Keratinocyte (primary cell): ENCODE data around the gene ADAMTSL1. TPM values are rescaled to one million over a fixed set of nuclear protein-coding genes. Genes with fewer than 3 reads are reported as not detected.

ENCODE experiments used
- DNase-seq: peaks from one replicate; pipeline ENCODE4 v3.0.0-alpha.2; 2011; ENCODE audit warnings: low read depth, missing footprints, low spot score
- FAIRE-seq: peaks from 2 replicates; lab custom pipeline; 2011; peaks lifted over from hg19 to GRCh38; lab: Jason Lieb, UNC
- H2AFZ ChIP-seq: 2 replicates; pipeline ENCODE4 v1.6.0; 2012; ENCODE audit warnings: low read length, control low read depth, inconsistent platforms; ENCODE audit not compliant: control insufficient read depth
- H3K27ac ChIP-seq: 2 replicates; pipeline ENCODE4 v1.5.1; 2011; ENCODE audit warnings: low read length; ENCODE audit not compliant: control insufficient read depth, insufficient read depth
- H3K27me3 ChIP-seq: 3 replicates; pipeline ENCODE4 v1.6.0; 2011; ENCODE audit warnings: low read length; ENCODE audit not compliant: control insufficient read depth, insufficient read depth; ENCODE audit errors: extremely low read depth
- H3K36me3 ChIP-seq, 2 experiments: 2 replicates in 1 of 2; 3 replicates in 1 of 2; pipeline ENCODE4 v1.5.1; 2011; ENCODE audit warnings: low read length in 2 of 2, mild to moderate bottlenecking in 1 of 2; ENCODE audit not compliant: control insufficient read depth in 2 of 2, insufficient read depth in 2 of 2; ENCODE audit errors: extremely low read depth in 1 of 2
- H3K4me1 ChIP-seq: 3 replicates; pipeline ENCODE4 v1.5.1; 2011; ENCODE audit warnings: low read length; ENCODE audit not compliant: control insufficient read depth, insufficient read depth; ENCODE audit errors: extremely low read depth
- H3K4me2 ChIP-seq: 3 replicates; pipeline ENCODE4 v1.6.0; 2011; ENCODE audit warnings: low read depth, low read length; ENCODE audit not compliant: control insufficient read depth, insufficient read depth; ENCODE audit errors: extremely low read depth
- H3K4me3 ChIP-seq, 3 experiments: fragments of 200-600 bp in 1 of 3; sonication (generic) in 1 of 3; 2 replicates in 2 of 3; 3 replicates in 1 of 3; pipeline ENCODE4 v1.5.1; 2011 to 2016; ENCODE audit warnings: low read length in 3 of 3, mild to moderate bottlenecking in 3 of 3, control low read depth in 2 of 3, inconsistent platforms in 1 of 3, low read depth in 1 of 3, mixed read lengths in 1 of 3, mixed run types in 1 of 3, moderate library complexity in 1 of 3; ENCODE audit not compliant: control insufficient read depth in 2 of 3, insufficient read depth in 2 of 3; ENCODE audit errors: extremely low read depth in 1 of 3
- H3K79me2 ChIP-seq: 2 replicates; pipeline ENCODE4 v1.6.0; 2012; ENCODE audit warnings: low read length; ENCODE audit not compliant: control insufficient read depth, insufficient read depth
- H3K9ac ChIP-seq: 3 replicates; pipeline ENCODE4 v1.6.0; 2011; ENCODE audit warnings: low read length; ENCODE audit not compliant: control insufficient read depth, insufficient read depth; ENCODE audit errors: extremely low read depth
- H3K9me1 ChIP-seq: 3 replicates; pipeline ENCODE4 v1.6.0; 2011; ENCODE audit warnings: low read length; ENCODE audit not compliant: control insufficient read depth, insufficient read depth; ENCODE audit errors: extremely low read depth
- H3K9me3 ChIP-seq: 2 replicates; pipeline ENCODE4 v1.5.1; 2012; ENCODE audit warnings: low read depth, low read length; ENCODE audit not compliant: control insufficient read depth
- H4K20me1 ChIP-seq: 3 replicates; pipeline ENCODE4 v1.6.0; 2011; ENCODE audit warnings: low read length; ENCODE audit not compliant: control insufficient read depth, insufficient read depth; ENCODE audit errors: extremely low read depth
- CTCF ChIP-seq, 3 experiments: IDR thresholded peaks in 1 of 3; conservative IDR thresholded peaks in 1 of 3; optimal IDR thresholded peaks in 1 of 3; 2 replicates in 2 of 3; 3 replicates in 1 of 3; pipeline versions ENCODE3 to v1.5.1; 2011; ENCODE audit warnings: low read length in 3 of 3, mild to moderate bottlenecking in 3 of 3, moderate library complexity in 2 of 3, control low read depth in 1 of 3, inconsistent platforms in 1 of 3; ENCODE audit not compliant: insufficient read depth in 2 of 3; ENCODE audit errors: extremely low read depth in 1 of 3
- EZH2 ChIP-seq: IDR thresholded peaks from one replicate; pipeline ENCODE4 v1.6.1; 2012; ENCODE audit warnings: inconsistent platforms, mild to moderate bottlenecking, low read length, moderate library complexity
- dilution Hi-C: fragments of 300-500 bp; cut with MboI; formaldehyde crosslinking; loops from one replicate; pipeline ENCODE4 v1.7.0; 2020; ENCODE audit warnings: low sequenced_read_pairs; ENCODE audit not compliant: extremely low pct_ligation_motif_present
- polyA plus RNA-seq, 5 experiments: library from polyadenylated mRNA; depleted of rRNA in 3 of 5; stranded (reverse) in 3 of 5; stranded (forward) in 1 of 5; unstranded in 1 of 5; fragments of >200 nt; gene quantifications; 1 replicate in 1 of 5; 2 replicates in 3 of 5; 3 replicates in 1 of 5; pipeline versions ENCODE4 v1.2.1 to v1.2.3, GENCODE V29; 2011 to 2012; ENCODE audit warnings: missing spikeins in 2 of 5, low read depth in 1 of 5, low replicate concordance in 1 of 5

Gene ADAMTSL1
- polyA plus RNA-seq, 1 donor (not counting 4 experiments of a cell fraction or from before 2014, with no cell fraction given): 1.1 TPM

DNA sequence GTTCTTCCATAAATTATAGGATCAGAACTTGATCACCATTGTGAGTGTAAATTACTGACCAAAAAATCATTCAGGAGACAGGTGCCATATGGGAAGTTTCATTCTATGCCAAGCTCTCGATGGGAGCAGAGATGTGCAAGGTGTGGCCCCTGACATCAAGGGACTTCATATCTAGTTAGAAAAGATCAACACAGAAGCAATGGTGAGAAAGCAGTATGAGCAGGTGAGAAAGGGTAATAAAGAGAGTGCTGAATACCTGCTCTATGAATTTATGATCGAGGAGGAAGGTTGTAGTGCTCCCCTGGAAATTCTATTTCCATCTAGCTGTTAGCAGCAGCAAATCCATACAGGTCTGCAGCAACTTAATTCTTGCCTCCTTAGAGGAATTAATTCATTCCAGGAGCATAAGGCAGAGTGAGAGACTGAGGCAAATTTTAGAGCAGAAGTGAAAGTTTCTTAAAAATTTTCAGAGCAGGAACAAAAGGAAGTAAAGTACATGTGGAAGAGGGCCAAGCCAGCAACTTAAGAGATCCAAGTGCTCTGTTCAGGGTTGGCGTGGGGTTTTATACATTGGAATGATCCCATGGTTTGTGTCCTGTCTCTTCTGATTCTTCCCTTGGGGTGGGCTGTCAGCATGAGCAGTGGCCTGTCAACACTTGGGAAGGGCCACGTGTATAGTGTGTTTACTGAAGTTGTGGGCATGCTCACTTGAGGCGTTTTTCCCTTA is 377.3 kb downstream of the ADAMTSL1 start:
- H3K9me3 ChIP-seq: no peaks in the 10 kb centered on the region
- DNase-seq (no peak), FAIRE-seq (no peak)
- TF ChIP-seq EZH2: no peak
- no peak for TF ChIP-seq CTCF (optimal IDR thresholded peaks at IDR 0.05 in 1 of 3, IDR thresholded peaks at IDR 0.05 in 1 of 3, conservative IDR thresholded peaks at IDR 0.05 in 1 of 3; ENCODE audit: extremely low read depth in 1 of 3, insufficient read depth in 2 of 3, low read length in 3 of 3)
- no peaks in the 10 kb centered on the region for H3K9me1 ChIP-seq
- H3K36me3 ChIP-seq: no peaks in the 10 kb centered on the region
- H3K4me1 ChIP-seq: no peaks in the 10 kb centered on the region
- no peak overlapping the region for H3K27ac ChIP-seq
- dilution Hi-C loops: no loop called here
- H3K27me3 ChIP-seq: no peaks in the 10 kb centered on the region
- H3K79me2 ChIP-seq: no peaks in the 10 kb centered on the region
- no peak overlapping the region for H3K9ac ChIP-seq
- H3K4me3 ChIP-seq: no peak overlapping the region
- no peak overlapping the region for H2AFZ ChIP-seq
- no peak overlapping the region for H3K4me2 ChIP-seq
- no peaks in the 10 kb centered on the region for H4K20me1 ChIP-seq

- Histone ChIP-seq H3K36me3 (no peaks in the 10 kb centered on the region), H3K9me3 (no peaks in the 10 kb centered on the region), H3K27me3 (no peaks in the 10 kb centered on the region), H2AFZ (no peak overlapping the region), H3K4me3 (no peak overlapping the region), H3K9ac (no peak overlapping the region), H4K20me1 (no peaks in the 10 kb centered on the region), H3K4me1 (no peaks in the 10 kb centered on the region), H3K4me2 (no peak overlapping the region), H3K27ac (no peak overlapping the region), H3K9me1 (no peaks in the 10 kb centered on the region), H3K79me2 (no peaks in the 10 kb centered on the region)
- dilution Hi-C loops: no loop called here
- no peak for FAIRE-seq
- TF ChIP-seq EZH2 (no peak), CTCF (optimal IDR thresholded peaks at IDR 0.05 in 1 of 3, IDR thresholded peaks at IDR 0.05 in 1 of 3, conservative IDR thresholded peaks at IDR 0.05 in 1 of 3; ENCODE audit: extremely low read depth in 1 of 3, insufficient read depth in 2 of 3, low read length in 3 of 3) (no peak)
- DNase-seq: no peak
Observed at GRCh38 chr9:18855656-18856055, 381.7 kb downstream of the ADAMTSL1 start.
